B cell (primary cell): ENCODE data around the gene GNB5. TPM values are rescaled to one million over a fixed set of nuclear protein-coding genes. Genes with fewer than 3 reads are reported as not detected.

Experiments used
- ATAC-seq: fragments of 200-7000 bp; cut with Tn5 transposase; one replicate; pipeline ENCODE4 v1.10.0; 2021; ENCODE audit warnings: low read depth, mild to moderate bottlenecking, moderate number of reproducible peaks, moderate library complexity
- CTCF ChIA-PET: fragments of 350-600 bp; sonication (Branson Sonifier 250); formaldehyde crosslinking; loops from one replicate; lab custom pipeline; 2021; ENCODE audit warnings: antibody characterized with exemption, inconsistent platforms; lab: Charles Lee
- POLR2A ChIA-PET: fragments of 350-600 bp; sonication (Branson Sonifier 250); formaldehyde crosslinking; loops from one replicate; lab custom pipeline; 2021; ENCODE audit warnings: antibody characterized with exemption; lab: Charles Lee
- DNase-seq: peaks from one replicate; pipeline ENCODE4 v3.0.0; 2013
- H2AFZ ChIP-seq: 2 replicates; pipeline ENCODE4 v1.6.1; 2012; ENCODE audit warnings: mild to moderate bottlenecking, low read depth, low read length; ENCODE audit not compliant: insufficient read depth, poor library complexity, severe bottlenecking
- H3K27ac ChIP-seq, 2 donors: 1 replicate in 1 of 2; 2 replicates in 1 of 2; pipeline ENCODE4 v1.5.1; 2012 to 2013; ENCODE audit warnings: low read length in 2 of 2, mild to moderate bottlenecking in 2 of 2, moderate library complexity in 1 of 2
- H3K27me3 ChIP-seq, 4 experiments: fragments of 200-600 bp in 1 of 4; sonication (generic) in 1 of 4; replicated peaks in 1 of 4; 1 replicate in 2 of 4; 2 replicates in 2 of 4; pipeline versions ENCODE4 v1.6.1 to v1.7.0; 2013 to 2016; ENCODE audit warnings: low read length in 3 of 4, mild to moderate bottlenecking in 2 of 4, mixed read lengths in 1 of 4, moderate library complexity in 1 of 4; ENCODE audit not compliant: insufficient read depth in 4 of 4, control insufficient read depth in 3 of 4; ENCODE audit errors: control extremely low read depth in 1 of 4
- H3K36me3 ChIP-seq, 2 experiments: replicated peaks in 1 of 2; 1 replicate in 1 of 2; 2 replicates in 1 of 2; pipeline versions ENCODE4 v1.6.1 to v1.7.1; 2013; ENCODE audit warnings: low read length in 1 of 2; ENCODE audit not compliant: insufficient read depth in 2 of 2, control insufficient read depth in 1 of 2; ENCODE audit errors: control extremely low read depth in 1 of 2, extremely low read depth in 1 of 2
- H3K4me1 ChIP-seq, 2 donors: fragments of 200-600 bp in 1 of 2; sonication (generic) in 1 of 2; 1 replicate in 1 of 2; 2 replicates in 1 of 2; pipeline versions ENCODE4 v1.5.1 to v1.6.1; 2013 to 2017; ENCODE audit warnings: low read length in 2 of 2; ENCODE audit not compliant: control insufficient read depth in 2 of 2, insufficient read depth in 2 of 2
- H3K4me2 ChIP-seq: replicated peaks from 2 replicates; pipeline ENCODE3; 2012; ENCODE audit warnings: mild to moderate bottlenecking, low read depth, low read length; ENCODE audit not compliant: poor library complexity, severe bottlenecking
- H3K4me3 ChIP-seq, 5 experiments: fragments of 200-600 bp in 1 of 5; sonication (generic) in 1 of 5; 1 replicate in 3 of 5; 2 replicates in 2 of 5; pipeline versions ENCODE4 v1.5.1 to v1.7.0; 2011 to 2016; ENCODE audit warnings: low read length in 4 of 5, mild to moderate bottlenecking in 4 of 5, low read depth in 2 of 5, control low read depth in 1 of 5, moderate library complexity in 1 of 5; ENCODE audit not compliant: insufficient read depth in 1 of 5; ENCODE audit errors: control extremely low read depth in 1 of 5, extremely low read depth in 1 of 5
- H3K79me2 ChIP-seq: fragments of 200-600 bp; sonication (generic); one replicate; pipeline ENCODE4 v1.6.0; 2016; ENCODE audit warnings: low read length; ENCODE audit not compliant: control insufficient read depth, insufficient read depth
- H3K9ac ChIP-seq: fragments of 200-600 bp; sonication (generic); 2 replicates; pipeline ENCODE4 v1.6.1; 2017; ENCODE audit warnings: mild to moderate bottlenecking, low read length, moderate library complexity
- H3K9me3 ChIP-seq, 3 donors: one replicate each; pipeline versions ENCODE4 v1.6.1 to v1.7.1; 2013; ENCODE audit warnings: low read length in 2 of 3; ENCODE audit not compliant: control insufficient read depth in 2 of 3, insufficient read depth in 1 of 3; ENCODE audit errors: control extremely low read depth in 1 of 3
- H4K20me1 ChIP-seq: 2 replicates; pipeline ENCODE4 v1.6.0; 2012; ENCODE audit warnings: mild to moderate bottlenecking, low read length; ENCODE audit not compliant: insufficient read depth, control insufficient read depth, poor library complexity, severe bottlenecking
- H3K27ac Mint-ChIP-seq: one replicate; pipeline ENCODE4 v1.8.0; 2021; ENCODE audit warnings: mixed read lengths
- H3K27me3 Mint-ChIP-seq: one replicate; pipeline ENCODE4 v1.8.0; 2021; ENCODE audit warnings: mixed read lengths
- H3K4me1 Mint-ChIP-seq: one replicate; pipeline ENCODE4 v1.8.0; 2021; ENCODE audit warnings: mixed read lengths
- H3K4me3 Mint-ChIP-seq: one replicate; pipeline ENCODE4 v1.8.0; 2021; ENCODE audit warnings: mixed read lengths
- H3K9me3 Mint-ChIP-seq: one replicate; pipeline ENCODE4 v1.8.0; 2022; ENCODE audit warnings: mixed read lengths; ENCODE audit not compliant: insufficient read depth
- EZH2 ChIP-seq: IDR thresholded peaks from 2 replicates; pipeline ENCODE4 v1.6.1; 2012; ENCODE audit warnings: borderline replicate concordance, low read depth, mild to moderate bottlenecking, moderate library complexity, low read length; ENCODE audit not compliant: insufficient read depth, poor library complexity, severe bottlenecking
- WGBS: methylation state at CpG from one replicate; pipeline ENCODE4 v1.1.5; 2013; ENCODE audit warnings: missing lambda C conversion rate; ENCODE audit not compliant: insufficient coverage; 5-methylcytosine and 5-hydroxymethylcytosine counted together
- intact Hi-C: fragments of 100-400 bp; cut with micrococcal nuclease; formaldehyde crosslinking; loops from one replicate; pipeline ENCODE4 v1.10.0; 2022
- polyA plus RNA-seq: library from polyadenylated mRNA; depleted of rRNA; stranded (reverse); fragments of >200 nt; gene quantifications from 2 replicates; pipeline ENCODE4 v1.2.3, GENCODE V29; 2012
- total RNA-seq, 2 donors: library from RNA; stranded (reverse); fragments of 120-200 nt in 1 of 2; gene quantifications; 1 replicate in 1 of 2; 2 replicates in 1 of 2; pipeline versions ENCODE4 v1.2.3 to v1.2.4, GENCODE V29; 2013 to 2022
- TF ChIP-seq, protein P1 (sequence below): fragments of 200-600 bp; IDR thresholded peaks from one replicate; pipeline ENCODE4 v1.8.0; 2022; ENCODE audit warnings: antibody characterized with exemption, mild to moderate bottlenecking

GNB5 gene
- total and polyA plus RNA-seq, 2 donors (not counting 1 experiment from before 2014, with no cell fraction given) = 58.5 to 142 TPM

- ATAC-seq (no peak), DNase-seq (no peak)
- Histone ChIP-seq H3K4me3 (no peak overlapping the region), H3K27ac (no peak overlapping the region), H3K9ac (no peak overlapping the region), H3K36me3 (peaks cover 0 to 86% of the 10 kb centered on the region in 2 experiments), H4K20me1 (peaks cover 10% of the 10 kb centered on the region), H2AFZ (no peak overlapping the region), H3K27me3 (no peaks in the 10 kb centered on the region), H3K4me2 (no peak overlapping the region), H3K79me2 (no peaks in the 10 kb centered on the region), H3K4me1 (no peaks in the 10 kb centered on the region), H3K9me3 (no peaks in the 10 kb centered on the region)
- no peak overlapping the region for H3K4me3 Mint-ChIP-seq
- H3K9me3 Mint-ChIP-seq = no peaks in the 10 kb centered on the region
- intact Hi-C loops = no loop called here
- TF ChIP-seq, protein P1, sequence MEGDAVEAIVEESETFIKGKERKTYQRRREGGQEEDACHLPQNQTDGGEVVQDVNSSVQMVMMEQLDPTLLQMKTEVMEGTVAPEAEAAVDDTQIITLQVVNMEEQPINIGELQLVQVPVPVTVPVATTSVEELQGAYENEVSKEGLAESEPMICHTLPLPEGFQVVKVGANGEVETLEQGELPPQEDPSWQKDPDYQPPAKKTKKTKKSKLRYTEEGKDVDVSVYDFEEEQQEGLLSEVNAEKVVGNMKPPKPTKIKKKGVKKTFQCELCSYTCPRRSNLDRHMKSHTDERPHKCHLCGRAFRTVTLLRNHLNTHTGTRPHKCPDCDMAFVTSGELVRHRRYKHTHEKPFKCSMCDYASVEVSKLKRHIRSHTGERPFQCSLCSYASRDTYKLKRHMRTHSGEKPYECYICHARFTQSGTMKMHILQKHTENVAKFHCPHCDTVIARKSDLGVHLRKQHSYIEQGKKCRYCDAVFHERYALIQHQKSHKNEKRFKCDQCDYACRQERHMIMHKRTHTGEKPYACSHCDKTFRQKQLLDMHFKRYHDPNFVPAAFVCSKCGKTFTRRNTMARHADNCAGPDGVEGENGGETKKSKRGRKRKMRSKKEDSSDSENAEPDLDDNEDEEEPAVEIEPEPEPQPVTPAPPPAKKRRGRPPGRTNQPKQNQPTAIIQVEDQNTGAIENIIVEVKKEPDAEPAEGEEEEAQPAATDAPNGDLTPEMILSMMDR = no peak
- no peak for TF ChIP-seq EZH2
- H3K27ac Mint-ChIP-seq = no peak overlapping the region
- CTCF ChIA-PET = interaction anchor here (1.5 kb wide), 1 partner anchor 64 kb away, joined by 6 read pairs; no protein-coding TSS in a partner anchor
- WGBS = 87% methylated on average over 6 of the region's 11 CpGs
- no peaks in the 10 kb centered on the region for H3K4me1 Mint-ChIP-seq
- POLR2A ChIA-PET = no interaction called here
- no peaks in the 10 kb centered on the region for H3K27me3 Mint-ChIP-seq
These were observed 47.3 kb downstream of the GNB5 start for GRCh38 chr15:52143873-52144272.

DNA sequence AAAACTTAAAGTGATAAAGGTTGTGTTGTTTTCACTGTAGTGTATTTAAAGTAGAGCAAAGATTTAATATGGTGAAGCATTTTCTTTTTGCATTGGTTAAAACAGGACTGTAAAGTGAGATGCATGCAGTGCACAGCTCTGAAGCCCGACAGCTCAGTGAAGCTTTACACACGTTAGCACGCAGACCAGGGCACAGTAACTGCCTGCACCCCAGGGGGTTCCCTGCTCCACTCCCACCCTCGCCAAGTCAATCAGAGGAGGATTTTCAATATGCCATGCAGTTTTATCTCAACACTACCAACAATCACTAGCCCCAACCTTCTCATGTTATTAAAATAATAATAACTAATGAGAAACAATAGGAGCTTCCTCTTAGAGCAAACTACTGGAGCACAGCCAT lies 50.5 kb downstream of the GNB5 start:
- POLR2A ChIA-PET = no interaction called here
- Histone ChIP-seq H3K36me3 (peaks cover 0 to 79% of the 10 kb centered on the region in 2 experiments), H3K27ac (no peak overlapping the region), H4K20me1 (peaks cover 14% of the 10 kb centered on the region), H3K27me3 (no peaks in the 10 kb centered on the region), H3K4me3 (no peak overlapping the region), H3K4me1 (peaks cover 16 to 23% of the 10 kb centered on the region in 2 donors), H3K9me3 (no peaks in the 10 kb centered on the region), H2AFZ (no peak overlapping the region), H3K4me2 (no peak overlapping the region), H3K79me2 (no peaks in the 10 kb centered on the region), H3K9ac (no peak overlapping the region)
- Mint-ChIP-seq H3K27me3 (no peaks in the 10 kb centered on the region), H3K27ac (no peak overlapping the region), H3K4me1 (peaks cover 17% of the 10 kb centered on the region), H3K9me3 (no peaks in the 10 kb centered on the region), H3K4me3 (no peak overlapping the region)
- intact Hi-C loops = loop anchor here (1.0 kb wide), 1 partner anchor 158 kb away; no protein-coding TSS in a partner anchor
- DNase-seq (no peak), ATAC-seq (no peak)
- CTCF ChIA-PET = interaction anchor here (0.7 to 1.5 kb wide), 13 partner anchors 9 to 163 kb away, joined by 3 to 9 read pairs (median 3); partner anchors contain the start of gene BCL2L10
- TF ChIP-seq, protein P1 = no peak
- TF ChIP-seq EZH2 = no peak
- 94% methylated on average over 3 of the region's 4 CpGs for WGBS
